Dedifferentiated amniotic fluid mesenchymal stem cell (primary cell): Measurements from ENCODE around the gene SMAD5.

Experiments used
- DNase-seq: peaks from one replicate; pipeline ENCODE4 v3.0.0-alpha.2; 2016; ENCODE audit errors: extremely low spot score

SMAD5 gene

DNA sequence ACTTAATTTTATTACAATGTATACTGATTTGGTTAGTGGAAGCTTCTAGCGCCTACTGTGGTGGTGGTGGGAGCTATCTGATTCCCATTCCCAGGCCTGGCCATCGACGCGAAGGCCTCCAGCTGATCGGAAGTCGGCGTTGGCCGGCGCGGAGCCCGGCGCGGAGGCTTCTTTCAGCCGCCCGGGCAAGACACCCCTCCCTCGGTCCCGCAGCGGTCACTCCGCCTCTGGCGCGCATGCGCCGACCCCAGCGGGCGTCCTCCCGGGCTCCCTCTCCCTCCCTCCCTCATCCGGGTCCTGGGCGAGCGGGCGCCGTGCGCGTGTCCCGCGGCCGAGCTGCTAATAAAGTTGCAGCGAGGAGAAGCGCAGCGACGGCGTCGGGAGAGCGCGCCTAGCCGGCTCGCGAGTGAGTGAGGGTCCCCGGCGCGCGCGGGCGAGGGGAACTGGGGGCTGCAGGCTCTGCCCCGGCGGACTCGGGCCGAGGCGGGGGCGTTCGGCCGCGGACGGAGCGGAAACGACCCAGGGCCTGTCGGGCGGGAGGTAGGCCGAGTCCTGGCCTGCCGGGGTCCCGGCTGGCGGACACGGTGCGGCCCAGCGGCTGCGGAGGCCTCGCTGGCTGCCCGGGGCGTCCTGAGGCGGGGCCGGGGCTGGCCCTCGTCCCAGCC, at the start of gene SMAD5:
Gene SMAD5, plus strand, starts transcription at position 289 of the 665 bp plus-strand sequence. CDS start 20,916 bp downstream, outside the sequence.
- DNase-seq: peak; percentile 93

DNA sequence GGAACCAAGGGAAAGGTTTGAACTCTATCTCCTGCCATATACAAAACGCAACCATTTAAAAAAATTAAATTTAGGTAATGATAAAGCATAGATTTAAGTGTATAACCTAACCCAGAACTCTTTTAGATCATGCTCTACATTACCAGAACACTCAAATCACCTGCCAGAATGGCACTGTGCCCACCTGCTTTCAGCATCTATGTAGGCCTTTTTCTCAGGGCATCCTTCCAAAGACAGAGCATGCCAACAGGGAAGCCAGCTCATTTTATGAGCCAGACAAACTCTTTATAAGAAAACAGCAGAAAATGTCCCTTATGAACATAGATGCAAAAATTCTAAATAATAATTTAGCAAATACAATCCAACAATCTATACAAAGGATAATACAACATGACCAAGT, 47.9 kb upstream of the SMAD5 start:
- no peak for DNase-seq

DNA sequence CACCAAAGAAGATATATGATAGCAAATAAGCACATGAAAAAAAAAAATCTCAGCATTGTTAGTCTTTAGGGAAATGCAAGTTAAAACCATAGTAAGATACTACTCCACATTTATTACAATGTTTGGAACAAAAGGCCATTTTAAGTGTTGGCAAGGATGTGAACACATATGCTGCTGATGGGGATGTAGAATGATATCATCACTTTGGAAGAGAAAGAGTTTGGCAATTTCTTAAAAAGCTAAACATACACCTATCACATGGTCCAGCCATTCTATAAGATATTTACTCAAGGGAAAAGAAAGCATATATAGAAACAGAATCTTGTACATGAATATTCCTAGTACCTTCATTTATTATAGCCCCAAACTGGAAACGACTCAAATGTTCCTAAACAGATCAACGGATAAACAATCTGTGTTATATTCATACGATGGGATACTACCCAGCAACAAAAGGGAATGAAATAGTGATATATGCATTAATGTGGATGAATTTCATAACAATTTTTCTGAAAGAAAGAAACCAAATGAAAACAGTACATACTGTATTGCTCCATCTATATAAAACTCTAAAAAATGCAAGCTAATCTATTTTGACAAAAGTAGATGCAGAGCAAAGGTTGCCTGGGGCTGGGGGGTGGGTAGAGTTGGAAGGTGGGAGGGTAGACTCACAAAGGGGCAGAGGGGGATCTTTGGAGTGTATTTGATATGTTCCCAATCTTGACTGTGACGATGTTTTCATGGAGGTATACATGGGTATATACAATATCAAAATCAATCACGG, 45.7 kb upstream of the SMAD5 start:
- no peak for DNase-seq

DNA sequence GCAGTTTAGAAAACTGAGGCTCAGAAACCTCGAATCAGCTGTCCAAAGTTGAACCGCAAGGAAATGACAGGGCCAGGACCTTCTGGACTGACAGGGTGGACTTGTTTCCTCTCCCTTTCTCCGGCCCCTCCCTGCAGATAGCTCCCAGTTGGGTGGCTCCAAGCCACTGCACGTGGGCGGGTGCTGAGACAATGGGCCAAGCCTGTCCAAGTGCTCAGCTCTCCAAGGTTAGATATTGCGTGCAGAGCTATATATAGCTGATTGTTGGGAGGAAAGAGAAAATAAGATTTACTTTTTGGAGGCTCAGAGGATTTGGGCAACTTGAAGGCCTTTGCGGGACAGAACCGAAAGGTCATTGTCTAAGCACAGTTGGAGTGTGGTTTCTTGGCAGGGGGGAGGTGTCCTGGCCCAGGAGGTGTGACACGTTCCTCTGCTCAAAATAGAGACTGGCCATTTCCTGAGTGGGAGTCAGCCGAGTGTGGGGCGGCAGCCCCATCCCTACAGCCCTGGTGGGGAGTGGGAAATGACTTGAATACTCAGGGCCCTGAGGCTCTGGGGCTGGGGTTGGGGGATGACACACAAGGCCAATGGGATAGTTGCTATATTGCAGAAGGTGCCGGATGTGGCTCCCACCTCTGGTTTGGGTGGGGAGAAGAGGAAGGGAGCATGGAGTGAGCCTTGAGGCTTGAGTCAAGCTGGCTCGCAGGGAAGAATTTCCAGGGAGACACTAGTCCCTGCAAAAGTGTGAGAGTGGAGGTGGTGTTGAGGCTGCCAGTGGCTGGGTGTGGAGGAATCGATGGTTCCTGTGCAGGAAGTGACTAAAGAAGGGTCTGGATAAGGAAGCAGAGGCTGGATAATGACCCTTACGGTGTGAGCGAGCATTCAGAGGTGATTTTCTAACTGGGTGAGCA, 44.4 kb upstream of the SMAD5 start:
- no peak for DNase-seq

DNA sequence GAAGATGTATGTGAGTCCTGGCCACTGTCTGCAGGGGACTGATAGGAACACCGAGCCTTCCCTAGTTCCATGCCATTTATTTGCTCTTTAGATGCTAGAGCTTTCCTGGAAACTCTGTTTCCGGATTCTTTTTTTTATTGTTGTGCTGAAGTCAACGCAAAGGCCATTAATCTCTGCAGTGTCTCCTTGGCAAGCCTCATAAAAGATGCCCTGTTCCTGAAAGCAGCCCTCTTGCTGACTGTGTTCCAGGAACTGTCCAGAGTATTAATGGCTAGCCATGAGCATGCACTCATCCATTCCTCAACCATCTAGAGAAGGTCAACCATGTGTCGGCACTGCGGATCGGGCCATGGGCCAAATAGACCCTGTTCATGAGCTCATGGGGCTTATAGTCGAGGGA, 42.9 kb upstream of the SMAD5 start:
- no peak for DNase-seq

DNA sequence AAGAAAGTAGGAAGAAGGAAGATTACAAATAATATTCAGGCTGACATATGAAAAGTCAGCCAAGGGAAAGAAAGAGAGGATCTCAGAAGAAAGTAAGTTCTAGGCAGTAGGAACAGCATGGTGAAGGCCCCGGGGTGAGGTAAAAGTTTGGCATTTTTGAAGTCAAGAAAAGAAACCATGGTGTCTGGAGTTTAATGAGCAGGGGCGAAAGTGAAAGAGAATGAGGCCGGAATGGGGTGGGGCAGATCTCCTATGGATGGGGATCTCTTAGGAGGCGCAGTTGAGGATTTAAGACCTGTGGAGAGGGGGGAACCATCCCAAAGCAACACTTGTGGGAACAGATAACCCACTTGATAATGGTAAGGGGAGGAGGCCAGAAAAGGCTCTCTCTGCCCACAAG, 42.3 kb upstream of the SMAD5 start:
- DNase-seq: no peak

DNA sequence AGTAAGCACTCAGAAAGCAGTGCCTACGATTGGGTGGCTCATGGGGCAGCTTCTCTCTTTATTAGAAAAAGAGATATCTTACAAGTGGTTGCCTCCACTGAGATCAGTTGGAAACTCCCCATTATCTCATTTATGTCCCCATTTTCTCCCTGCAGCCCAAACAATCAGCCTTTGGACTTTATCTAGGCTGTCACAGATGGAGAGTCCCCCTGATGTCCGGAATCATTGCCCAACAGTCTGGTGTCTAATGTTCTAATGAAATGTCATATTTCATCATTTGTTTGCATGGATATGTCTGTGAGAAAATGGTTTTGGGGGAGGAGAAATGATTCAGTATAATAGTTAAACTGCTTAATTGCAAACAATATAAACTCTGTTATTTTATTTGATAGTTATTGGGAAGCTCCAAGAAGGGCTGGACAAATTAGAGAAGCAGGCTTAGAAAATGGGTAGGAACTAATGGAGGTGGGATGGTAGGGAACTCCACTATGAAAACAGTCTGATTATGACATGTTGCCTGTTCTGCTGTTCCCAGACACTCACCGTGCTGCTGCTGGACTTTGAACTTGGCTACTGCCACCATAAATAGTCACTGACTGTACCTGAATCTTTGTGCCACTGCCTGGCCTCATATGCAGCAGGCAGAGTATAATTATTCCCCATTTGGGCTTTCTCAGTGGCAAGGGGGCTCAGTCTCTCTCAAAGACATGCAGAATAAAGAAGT, 38.3 kb upstream of the SMAD5 start:
- no peak for DNase-seq

DNA sequence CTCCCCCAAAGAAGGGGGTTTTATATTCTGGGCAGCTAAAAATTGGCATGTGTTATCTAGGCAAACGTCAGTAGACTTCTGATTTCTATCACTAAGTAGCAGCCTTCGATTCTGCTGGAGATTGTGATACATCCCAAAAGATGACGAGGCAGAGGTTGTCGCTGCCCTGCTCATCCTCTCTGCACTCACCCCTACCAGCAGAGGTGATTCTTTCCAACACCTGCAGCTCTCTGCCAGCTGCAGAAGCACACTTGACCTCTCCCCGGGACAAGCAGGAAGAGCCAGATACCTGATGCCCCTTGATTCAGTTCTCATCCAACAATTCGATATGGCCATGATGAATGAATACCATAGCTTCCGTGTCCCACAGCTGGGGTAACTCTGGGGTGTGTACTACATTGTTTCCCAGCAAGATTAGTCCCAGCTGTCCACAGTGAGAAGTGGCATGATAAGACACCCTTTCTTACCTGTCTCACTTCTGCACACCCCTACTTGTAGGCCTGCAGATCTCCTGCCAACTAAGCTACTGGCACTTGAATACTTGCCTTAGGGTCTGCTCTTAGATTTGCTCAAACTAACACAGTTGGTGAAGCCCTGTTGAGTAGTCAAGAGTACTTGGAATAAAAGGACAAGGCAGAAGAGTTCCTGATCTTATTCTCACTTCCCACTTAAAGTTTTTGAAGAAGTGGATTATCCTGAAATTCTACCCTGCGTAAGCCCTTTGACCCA, 37.6 kb upstream of the SMAD5 start:
- DNase-seq: no peak

DNA sequence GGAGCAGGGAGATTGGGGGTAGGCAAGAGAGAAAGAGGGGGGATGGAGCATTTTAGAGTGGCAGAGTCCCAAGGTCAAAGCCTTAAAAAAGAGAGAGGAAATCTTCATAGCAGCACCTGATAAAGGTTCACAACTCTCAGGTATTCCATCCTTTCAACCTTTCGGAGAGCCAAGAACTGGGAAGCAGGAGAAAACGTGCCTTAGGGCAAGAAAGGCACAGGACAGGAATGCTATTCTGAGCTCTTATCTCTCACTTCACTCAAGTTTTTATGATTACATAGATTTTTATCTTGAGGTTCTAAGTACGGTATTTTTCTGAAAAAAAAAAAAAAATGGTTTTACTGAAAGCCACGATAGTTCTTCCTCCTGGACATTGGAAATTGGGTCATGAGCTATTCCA, 34.5 kb upstream of the SMAD5 start:
- DNase-seq: no peak

DNA sequence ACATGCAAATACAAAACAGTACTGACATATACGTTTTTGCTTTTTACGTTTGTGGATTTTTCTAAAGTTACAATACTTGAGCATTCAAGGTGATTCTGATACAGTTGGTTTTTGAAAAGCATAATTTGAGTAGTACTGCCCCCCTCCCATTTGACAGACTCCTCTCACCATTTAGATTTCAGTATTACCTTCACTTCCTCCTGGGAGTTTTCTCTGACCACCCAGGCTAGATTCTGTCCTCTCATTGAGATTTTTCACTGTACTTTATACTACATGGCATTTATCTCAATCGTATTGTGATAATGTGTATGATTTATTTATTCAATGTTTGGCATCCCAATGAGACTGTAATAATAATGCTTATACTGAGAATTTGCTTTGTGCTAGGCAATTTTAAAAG, 32.8 kb upstream of the SMAD5 start:
- DNase-seq: no peak

DNA sequence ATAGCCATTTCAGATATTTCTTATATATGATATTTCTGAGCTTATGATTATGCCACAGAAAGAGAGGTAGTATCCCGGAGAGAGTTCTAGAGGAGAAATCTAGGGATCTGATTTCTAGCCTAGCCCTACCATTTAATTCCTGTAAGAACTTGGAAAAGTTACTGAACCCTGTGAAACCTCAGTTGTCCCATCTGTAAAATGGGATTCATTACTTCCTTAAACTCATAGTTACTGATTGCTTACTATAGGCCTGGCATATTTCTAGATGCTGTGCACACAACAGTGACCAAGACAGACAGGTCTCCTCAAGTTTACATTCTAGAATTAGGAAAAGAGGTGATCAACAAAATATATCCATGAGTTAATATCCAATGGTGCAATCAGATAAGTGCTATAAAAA, 30.8 kb upstream of the SMAD5 start:
- DNase-seq: no peak

DNA sequence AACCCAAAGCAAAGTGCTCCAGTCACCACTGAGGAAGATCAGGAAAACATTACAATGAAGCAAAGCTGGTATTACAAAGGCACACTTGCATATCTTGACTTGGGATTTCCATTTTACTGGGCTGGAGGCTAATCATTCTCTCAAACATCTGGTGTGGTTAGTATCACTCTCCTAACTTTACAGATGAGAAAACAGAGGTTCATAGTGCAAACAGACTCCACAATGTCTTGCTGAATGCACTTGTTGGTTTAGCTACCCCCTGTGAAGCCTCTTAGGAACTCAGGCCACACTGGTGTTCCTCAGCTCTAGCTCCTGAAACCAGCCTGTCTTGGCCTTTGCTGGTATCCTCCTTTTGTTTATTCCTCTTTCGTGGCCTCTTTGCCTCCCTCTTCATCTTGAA, 29.5 kb upstream of the SMAD5 start:
- DNase-seq: no peak

DNA sequence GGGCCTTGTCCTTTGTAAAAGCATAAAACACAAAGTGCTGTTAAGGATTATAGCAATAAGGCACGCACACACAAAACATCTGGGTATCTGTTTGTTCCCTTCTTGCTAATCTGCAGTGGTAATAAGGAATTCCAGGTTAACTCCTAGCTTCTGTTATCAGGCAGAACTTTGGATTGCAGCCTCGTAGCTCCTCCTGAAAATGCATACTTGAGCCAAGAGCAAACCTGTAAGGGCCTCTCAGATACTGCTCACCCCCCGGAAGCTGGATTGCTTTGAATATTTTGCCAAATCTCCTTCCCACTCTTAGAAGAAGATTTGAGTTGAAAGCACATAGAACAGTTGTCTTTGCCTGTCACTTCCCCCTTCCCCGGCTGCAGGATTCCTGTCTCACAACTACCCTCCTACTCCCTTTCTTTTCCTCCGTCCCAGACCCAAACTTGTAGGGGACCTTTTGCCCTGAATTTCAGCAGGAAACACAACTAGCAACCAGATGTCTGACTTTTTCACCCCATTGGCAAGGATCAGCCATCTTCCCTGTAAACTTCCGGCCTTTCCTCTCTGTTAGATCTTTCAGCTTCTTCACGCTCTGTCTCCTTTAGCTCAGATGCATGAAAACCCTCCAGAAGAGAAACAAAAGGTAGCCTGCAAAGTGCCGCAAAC, 28.2 kb upstream of the SMAD5 start:
- DNase-seq: no peak

DNA sequence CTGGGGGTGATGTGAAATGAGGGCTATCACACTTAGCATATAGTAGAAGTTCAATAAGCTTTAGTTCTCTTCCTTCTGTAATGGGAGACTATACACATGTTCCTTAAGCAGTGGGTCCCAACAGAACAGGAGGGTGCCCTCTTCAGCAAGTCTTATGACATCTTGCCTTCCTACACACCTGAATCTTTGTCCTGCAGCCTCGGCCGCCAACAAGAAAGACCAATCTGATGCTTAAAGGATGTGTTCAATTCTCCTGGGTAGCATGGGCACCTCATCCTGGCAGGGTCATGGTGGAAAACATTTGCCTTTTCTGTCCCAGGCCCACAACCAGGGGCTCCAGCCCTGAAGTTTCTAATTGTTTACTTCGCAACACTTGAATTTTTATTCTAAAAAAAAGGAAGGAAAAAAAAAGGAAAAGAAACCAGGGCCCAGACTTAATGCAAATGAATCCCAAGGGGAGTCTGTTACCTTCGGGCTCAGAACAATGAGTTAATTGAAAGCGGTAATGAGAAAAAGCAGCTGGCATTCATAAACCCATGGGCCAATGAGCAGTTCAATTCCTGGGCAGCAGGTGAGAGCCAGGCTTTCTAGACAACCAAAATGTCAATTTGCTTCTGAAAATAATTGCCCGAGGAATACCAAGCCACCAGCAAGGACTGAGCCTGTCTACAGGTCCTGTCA, 26.2 kb upstream of the SMAD5 start:
- no peak for DNase-seq

DNA sequence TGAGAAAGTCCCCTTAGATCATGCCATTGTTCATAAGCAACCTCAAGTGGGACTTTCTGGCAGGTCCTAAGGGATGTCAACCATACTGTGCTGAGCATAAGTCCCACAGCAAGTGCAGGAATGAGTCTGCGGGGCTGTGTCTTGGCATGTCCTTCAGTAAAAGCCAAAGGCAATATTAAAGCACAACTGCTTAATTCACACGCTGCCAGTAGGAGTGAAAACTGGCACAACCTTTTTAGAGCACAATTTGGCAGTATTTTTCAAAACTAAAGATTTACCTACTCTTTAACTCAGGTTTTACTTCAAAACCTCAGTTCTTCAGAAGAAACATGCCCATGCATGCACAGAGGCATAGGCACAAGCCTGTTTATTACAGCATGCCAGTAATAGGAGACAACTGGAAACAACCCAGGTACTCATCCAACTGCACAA, 24.4 kb upstream of the SMAD5 start:
- no peak for DNase-seq

DNA sequence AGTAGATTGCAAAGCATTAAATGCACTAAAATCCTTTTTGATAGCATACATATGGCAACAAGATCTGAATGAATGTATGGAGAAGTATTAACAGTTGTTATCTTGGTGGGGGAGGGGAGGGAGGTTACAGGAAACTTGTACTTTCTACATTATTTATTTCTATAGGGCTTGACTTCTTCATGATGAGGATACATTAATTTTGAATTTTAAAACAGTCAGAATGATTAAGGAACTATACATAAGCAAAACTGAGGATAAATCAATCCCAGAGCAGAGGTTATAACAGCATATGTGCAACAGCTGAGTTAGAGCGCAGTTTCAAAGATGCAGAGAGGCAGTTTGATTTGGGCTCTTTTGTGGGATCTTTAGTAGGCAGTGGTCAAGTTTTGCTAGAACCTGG, 23.9 kb upstream of the SMAD5 start:
- no peak for DNase-seq

DNA sequence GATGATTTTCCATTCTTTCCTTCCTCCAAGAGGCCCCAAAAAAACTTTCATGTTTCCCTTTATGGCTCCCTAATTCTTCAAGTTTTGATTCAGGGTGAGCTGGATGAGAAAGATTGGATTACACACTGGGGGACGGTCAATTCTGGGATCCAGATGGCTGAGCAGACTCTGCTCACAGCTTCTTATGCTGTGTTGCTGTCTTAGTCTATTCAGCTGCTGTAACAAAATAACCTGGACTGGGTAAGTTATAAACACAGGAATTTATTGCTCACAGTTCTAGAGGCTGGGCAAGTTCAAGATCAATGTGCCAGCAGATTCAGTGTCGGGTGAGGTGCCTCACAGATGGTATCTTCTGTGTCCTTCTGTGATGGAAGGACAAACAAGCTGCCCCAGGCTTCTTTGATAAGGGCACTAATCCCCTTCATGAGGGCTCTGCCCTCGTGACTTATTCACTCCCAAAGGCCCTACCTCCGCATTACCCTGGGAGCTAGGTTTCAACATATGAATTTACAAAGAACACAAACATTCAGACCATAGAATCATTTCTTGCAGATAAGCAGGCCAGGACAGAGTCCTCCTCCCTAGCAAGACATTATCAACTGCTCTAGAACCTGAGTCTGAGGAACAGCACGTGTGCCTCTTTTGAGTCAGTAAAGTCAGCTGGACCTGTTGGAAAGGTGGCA, 23.1 kb upstream of the SMAD5 start:
- no peak for DNase-seq

DNA sequence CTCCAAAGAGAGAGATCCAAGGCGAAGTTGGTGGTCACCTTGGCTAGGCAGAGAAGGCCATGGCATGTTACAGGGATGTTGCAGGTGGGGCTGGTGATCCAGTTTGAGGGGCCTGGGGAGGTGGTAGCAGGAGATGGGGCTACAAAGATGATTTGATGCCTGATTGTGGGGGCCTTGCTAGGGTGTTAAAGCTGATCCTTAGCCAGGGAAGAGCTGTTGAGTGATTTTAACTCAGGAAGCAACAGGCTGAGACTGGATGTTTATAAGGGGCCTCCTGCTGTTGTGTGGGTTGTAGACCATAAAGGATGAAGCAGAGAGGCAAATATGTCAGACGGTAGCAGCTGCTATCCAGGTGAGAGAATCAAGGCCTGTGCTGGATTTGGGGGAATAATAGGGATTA, 19.0 kb upstream of the SMAD5 start:
- no peak for DNase-seq

DNA sequence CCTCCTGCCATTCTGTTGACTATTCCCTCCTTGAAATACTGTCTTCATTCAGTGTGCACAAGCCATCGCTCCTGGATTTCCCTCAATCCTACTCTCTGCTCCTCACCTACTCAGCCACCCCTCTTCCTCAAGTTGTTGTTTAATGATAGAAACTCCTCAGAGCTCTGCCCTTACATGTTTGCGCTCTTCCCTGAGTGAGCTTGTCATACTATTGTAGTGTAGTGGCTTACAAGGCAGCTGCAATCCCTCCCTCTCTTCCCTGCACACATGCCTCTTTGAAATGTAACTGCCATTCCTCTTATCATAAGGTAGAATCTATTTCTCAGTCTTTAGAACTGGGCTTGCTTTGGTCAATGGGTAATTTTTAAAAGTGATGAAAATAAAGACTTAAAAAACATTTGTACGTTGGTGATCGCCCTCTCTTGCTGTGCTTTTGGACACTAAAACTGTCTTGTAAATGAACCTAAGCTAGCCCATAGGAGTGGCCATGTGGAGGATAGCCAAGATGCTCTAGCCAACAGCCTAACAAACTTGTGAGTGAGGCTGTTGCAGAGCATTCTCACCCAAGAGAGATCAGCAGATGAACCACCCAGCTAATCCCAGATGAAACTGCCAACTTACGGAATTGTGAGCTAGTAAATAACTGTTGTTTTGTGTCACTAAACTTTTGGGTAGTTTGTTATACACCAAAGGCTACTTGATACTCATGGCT, 18.1 kb upstream of the SMAD5 start:
- DNase-seq: no peak
